CD4-positive, alpha-beta T cell treated with Interleukin-12 subunit alpha and Interleukin-12 subunit beta, for 1 hour (primary cell): ENCODE results near the gene RPS8.
"Not testable (repeated sequence)": the region's sequence is repeated elsewhere in the genome, so short reads cannot be mapped to it uniquely, and the experiment has no call there.

Experiments
- DNase-seq: peaks from one replicate; pipeline ENCODE4 v3.0.0-alpha.2; 2020

RPS8 gene

DNA sequence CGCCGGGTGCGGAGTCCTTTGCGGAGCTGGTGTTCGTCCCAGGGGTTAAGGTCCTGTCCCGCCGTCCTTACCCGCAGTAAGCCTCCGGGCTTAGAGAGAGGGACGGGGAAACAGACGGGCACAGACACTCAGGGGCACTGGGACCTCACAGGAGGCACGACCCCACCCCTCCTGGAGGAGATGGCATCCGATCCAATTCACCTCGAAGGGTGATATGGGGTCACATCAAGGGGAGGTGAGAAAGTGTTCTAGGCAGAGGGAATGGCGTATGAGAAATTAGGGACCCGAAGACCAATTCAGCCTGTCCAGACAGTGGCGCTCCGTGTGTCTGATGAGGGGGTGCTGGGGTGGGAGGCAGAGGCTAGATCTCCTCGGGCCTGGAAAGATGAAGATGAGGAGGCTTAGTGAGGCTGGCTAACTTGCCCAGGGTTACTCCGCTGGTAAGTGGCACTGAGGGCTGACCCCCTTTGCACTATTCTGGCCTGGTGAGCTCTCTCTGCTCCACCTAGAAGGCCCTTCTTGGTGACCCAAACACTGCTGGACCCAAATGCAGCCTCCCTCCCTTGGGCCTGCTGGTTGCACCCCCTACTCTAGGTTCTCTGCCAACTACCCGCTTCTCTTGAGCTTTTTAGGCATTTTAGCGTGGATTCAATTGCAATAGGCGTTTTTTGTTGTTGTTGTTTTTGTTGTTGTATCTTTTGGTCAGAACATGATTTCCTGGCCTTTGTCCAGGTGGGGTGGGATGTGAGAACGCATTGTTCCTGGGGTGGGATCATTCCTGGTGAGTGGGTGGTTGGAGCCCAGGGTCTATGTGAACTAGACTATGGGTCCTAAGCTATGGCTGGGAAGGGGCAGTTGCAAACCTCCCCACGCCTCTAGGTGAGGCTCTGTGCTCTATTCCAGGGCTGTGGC, 45.2 kb downstream of the RPS8 start:
- no peak for DNase-seq

DNA sequence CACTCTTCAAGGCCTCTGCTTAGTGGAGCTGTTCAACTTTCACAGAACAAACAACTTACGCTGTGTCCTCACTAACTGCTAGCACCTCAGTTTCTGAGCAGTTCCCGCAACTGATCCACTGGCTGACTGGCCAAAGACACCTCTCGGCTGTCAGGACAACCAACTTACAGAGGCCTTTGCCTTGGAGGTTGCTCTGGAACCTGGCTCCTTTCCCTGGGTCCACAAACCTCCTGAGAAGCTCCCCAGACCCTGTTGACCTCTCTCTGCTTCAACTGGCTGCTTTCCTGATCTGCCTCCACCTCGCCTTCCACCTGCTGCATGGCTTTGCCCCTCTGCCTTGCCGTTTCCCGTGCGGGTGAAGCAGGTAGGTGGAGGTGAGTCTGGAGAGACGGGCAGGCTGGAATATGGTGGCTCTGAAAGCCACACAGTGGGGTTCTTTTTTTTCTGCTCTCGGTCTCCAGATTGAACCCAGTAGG, 45.9 kb downstream of the RPS8 start:
- no peak for DNase-seq

DNA sequence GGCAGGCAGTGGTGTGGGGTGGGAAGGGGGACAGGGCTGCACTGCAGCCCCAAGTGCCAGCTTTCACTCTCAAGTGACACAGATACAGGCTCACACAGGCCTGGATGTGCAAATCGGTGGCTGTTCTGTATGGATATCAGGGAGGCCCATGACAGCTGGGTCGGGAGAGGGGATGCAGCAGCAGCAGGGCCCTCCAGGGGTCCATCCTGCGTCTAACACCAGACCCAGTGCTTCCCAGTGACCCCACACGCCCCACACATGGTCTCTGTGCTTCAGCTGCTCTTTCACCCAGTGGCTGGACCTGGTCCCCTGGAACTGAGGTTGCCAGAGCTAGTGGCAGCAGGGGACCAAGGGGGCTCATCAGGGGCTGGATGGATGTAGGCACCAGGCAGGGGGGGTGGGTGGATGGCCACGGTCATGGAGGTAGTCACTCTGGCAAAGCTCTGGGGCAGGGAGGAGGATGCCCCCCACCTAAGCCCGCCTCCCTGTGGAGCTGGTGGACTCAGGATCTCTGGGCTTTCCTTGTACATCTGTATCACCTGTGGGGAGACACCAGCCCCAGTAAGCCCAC, 46.9 kb downstream of the RPS8 start:
- DNase-seq = no peak

DNA sequence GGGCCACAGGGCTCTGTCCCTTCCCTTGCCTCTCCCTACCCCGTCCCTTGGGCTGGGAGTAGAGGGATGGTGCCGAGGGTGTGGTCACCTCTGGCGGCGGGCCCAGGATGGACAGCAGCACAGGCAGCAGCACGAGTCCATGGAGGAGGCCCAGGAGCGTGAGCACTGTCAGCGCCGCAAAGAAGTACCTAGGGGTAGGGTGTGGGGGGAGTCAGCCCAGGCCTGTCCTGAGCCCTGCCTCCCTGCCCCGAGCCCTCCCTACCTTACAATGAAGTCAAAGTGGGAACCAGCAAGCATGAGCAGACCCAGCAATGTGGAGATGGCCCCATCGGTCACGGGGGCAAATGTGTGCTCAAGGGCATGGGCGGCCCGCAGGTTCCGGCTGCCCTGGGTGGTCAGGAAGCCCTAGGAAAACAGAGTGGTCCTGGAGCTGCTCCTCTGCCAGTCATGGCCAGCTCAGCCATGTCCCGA, 47.7 kb downstream of the RPS8 start:
- DNase-seq = no peak

DNA sequence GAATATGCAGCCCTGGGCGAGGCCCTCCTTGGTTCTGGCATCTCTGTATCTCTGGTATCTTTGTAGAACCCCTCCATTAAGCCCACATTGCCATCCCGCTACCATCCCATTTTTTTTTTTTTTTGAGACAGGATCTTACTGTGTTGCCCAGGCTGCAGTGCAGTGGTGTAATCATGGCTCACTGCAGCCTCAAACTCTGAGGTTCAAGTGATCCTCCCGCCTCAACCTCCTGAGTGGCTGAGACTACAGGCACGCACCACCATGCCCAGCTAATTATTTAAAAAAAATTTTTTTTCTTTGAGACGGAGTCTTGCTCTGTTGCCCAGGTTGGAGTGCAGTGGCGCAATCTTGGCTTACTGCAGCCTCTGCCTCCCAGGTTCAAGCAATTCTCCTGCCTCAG, 49.1 kb downstream of the RPS8 start:
- DNase-seq = not testable (repeated sequence)

DNA sequence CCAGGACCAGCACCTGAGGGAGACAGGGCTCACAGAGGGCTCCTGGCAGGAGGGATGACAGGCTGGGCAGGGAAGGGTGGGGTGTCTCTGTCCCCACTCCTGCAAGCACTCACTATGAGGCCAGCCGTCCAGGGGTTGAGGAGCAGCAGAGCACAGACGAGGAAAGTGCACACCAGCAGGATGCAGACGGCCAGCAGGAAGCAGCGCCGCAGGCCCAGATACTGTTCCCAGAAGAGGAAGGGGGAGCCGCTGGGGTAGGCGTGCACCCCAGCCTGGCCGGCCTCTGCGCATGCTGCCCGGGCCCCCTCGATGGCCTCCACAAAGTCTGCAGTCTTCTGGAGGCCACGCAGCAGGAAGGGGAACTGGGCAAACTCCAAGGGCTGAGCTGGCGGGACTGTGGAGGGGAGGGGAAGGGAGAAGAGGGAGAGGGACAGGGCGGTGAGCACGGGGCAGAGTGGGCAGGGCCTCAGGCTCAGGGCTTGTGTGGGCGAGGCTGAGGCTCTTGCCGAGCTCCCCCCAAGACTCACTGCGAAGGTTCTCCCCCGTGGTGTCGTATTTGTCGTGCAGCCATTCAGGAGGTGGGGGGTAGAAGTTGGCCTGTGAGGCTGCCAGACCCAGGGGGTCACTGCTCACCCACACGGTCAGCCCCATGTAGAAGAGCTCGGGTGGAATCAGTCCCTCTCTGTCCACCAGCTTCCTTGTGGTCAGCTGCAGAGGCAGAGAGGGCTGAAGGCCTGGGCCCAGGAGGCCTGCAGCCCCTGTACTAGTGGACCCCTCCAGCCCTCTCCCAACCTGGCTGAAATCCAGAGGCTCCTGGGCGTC, 51.2 kb downstream of the RPS8 start:
- DNase-seq = no peak

DNA sequence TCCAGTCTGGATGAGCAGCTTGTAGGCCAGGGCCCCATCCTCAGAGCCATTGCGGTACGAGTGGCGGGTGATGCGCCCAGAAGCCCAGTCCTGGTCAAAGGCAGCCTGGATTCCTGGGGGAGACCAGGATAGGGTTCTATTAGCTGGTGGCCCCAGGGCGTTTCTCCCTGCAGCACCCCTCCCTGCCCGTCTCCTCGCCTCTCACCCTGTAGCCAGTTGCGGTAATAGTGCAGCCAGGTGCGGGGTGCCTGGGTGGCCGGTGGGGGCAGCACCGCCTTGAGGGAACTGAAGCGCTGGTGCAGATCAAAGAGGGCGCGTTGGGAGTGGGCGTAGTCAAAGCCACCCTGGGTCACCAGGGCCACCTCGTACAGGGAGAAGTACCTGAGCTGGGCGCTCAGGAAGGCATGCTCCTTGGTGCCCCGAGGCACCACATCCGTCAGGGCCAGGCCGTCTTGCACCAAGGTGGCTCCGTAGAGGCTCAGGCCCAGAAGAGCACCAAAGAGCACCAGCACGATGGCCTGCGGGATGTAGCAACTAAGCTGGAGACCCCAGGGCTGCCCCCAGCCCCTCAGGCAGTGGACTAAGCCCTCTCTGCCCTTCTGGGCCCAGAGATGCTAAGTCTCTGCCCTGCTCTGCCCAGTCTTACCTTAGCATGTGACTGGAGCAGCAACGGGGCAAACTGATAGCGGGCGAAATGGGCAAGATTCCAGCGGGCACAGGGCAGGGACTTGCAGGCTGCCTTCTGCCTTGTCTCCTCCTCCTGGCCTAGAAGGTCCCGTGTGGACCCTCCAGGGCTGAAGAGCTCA, 52.1 kb downstream of the RPS8 start:
- no peak for DNase-seq

DNA sequence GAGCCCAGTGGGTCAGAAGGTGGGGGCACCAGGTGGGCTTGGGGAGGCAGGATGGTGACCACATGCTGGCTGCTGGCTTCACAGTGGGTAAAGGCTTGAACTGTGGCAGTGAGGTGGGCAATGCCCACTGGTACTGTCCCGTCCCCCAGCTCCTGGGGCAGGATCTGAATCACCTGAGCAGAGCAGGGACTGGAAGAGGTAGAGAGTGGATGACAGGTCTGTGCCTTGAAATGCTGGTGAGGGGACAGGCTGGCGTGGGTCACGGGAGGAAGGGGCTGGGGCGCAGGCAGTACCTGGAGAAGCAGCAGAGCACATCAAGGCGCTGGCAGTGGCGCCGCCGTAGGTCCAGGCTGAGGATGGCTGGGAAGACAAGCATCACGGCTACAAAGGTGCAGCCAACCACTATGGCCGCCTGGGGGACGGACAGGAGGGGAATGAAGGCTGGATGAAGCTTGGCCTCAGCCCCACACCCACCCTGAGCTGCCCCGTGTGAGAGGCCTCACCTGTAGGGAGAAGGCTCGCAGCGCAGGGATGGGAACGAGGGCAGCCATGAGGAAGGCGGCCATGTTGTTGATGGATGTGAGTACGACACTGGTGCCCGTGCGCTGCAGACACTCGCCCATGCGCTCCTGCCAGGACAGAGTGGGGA, 52.8 kb downstream of the RPS8 start:
- no peak for DNase-seq
